Measurements from ENCODE around the gene PODXL.

DNA sequence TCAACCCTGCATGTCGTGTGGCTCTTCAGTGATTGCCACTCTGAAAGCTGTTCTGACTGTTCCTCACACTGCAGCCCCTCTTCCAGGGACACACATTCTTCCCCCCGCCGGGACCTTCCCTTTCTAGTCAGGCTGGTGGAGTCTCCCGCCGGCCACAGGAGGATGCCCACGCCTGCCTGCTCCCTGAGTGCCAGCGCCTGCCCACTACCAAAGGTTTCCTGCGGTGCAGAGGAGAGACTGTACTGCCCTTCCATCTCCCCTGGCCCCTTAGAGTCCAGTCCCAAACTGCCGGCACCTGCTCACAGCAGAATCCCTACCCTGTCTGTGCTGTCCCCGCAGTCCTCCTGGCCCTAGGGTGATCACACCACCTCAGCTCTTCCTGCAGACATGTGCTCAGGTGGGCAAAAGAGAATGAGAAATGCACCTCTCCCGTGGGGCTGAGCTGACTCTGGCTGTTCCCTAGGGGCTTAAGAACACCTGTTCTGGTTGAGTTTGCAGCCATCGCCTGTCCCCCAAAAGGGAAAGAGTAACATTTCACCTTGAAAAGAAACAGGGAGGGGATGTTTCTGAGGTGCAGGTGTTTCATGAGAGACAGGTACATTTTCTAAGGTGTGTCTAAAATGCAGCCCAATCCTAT lies 1.4 kb downstream of the PODXL start:
- TF ChIP-seq, protein P1, sequence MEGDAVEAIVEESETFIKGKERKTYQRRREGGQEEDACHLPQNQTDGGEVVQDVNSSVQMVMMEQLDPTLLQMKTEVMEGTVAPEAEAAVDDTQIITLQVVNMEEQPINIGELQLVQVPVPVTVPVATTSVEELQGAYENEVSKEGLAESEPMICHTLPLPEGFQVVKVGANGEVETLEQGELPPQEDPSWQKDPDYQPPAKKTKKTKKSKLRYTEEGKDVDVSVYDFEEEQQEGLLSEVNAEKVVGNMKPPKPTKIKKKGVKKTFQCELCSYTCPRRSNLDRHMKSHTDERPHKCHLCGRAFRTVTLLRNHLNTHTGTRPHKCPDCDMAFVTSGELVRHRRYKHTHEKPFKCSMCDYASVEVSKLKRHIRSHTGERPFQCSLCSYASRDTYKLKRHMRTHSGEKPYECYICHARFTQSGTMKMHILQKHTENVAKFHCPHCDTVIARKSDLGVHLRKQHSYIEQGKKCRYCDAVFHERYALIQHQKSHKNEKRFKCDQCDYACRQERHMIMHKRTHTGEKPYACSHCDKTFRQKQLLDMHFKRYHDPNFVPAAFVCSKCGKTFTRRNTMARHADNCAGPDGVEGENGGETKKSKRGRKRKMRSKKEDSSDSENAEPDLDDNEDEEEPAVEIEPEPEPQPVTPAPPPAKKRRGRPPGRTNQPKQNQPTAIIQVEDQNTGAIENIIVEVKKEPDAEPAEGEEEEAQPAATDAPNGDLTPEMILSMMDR (IDR thresholded peaks at IDR 0.05; ENCODE audit: extremely low read depth in 1 of 2, insufficient read depth in 1 of 2, low read depth in 1 of 2, low read length in 2 of 2) = no peak
- TF ChIP-seq POLR2AphosphoS5 (IDR thresholded peaks at IDR 0.05; ENCODE audit: insufficient read depth, low read depth, low read length) (no peak), POLR2A (IDR thresholded peaks at IDR 0.05; ENCODE audit: low read depth, low read length) (no peak), JUN (IDR thresholded peaks at IDR 0.05; ENCODE audit: borderline replicate concordance, insufficient read depth, insufficient read length, low read depth) (no peak), EZH2 (IDR thresholded peaks at IDR 0.05; ENCODE audit: borderline replicate concordance, low read depth, low read length, severe bottlenecking) (no peak), FOS (IDR thresholded peaks at IDR 0.05; ENCODE audit: borderline replicate concordance, insufficient read depth, low read length) (no peak), MYC (IDR thresholded peaks at IDR 0.05; ENCODE audit: low read depth, low read length) (no peak)
- TF ChIP-seq, protein P2, sequence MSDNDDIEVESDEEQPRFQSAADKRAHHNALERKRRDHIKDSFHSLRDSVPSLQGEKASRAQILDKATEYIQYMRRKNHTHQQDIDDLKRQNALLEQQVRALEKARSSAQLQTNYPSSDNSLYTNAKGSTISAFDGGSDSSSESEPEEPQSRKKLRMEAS (IDR thresholded peaks at IDR 0.05; ENCODE audit: insufficient read depth, insufficient read length) = no peak

Data from endothelial cell of umbilical vein (primary cell).